Prostate gland (tissue), 2 donors: ENCODE data around the gene PSPH. TPM values are rescaled to one million over a fixed set of nuclear protein-coding genes. Genes with fewer than 3 reads are reported as not detected.
"Not testable (repeated sequence)": the region's sequence is repeated elsewhere in the genome, so short reads cannot be mapped to it uniquely, and the experiment has no call there.

Source experiments
- DNase-seq: peaks from one replicate; pipeline ENCODE4 v3.0.0-alpha.2; 2019; ENCODE audit warnings: low spot score
- H3K27ac ChIP-seq, 2 donors: fragments of 200-600 bp; sonication (generic); 2 replicates each; pipeline ENCODE4 v1.5.1; 2017 to 2019
- H3K27me3 ChIP-seq: fragments of 200-600 bp; sonication (generic); replicated peaks from 2 replicates; pipeline ENCODE4 v1.5.1; 2019; ENCODE audit not compliant: insufficient read depth
- H3K36me3 ChIP-seq, 2 donors: fragments of 200-600 bp; sonication (generic); 1 replicate in 1 of 2; 2 replicates in 1 of 2; pipeline versions ENCODE4 v1.5.1 to v1.8.1; 2017 to 2019
- H3K4me1 ChIP-seq: fragments of 200-600 bp; sonication (generic); replicated peaks from 2 replicates; pipeline ENCODE4 v1.5.1; 2019
- H3K4me3 ChIP-seq, 2 donors: fragments of 200-600 bp; sonication (generic); 2 replicates each; pipeline ENCODE4 v1.5.1; 2017 to 2019
- H3K9me3 ChIP-seq: fragments of 200-600 bp; sonication (generic); 2 replicates; pipeline ENCODE4 v1.5.1; 2017
- POLR2A ChIP-seq: fragments of 450-650 bp; IDR thresholded peaks from one replicate; pipeline ENCODE4 v1.6.1; 2016; ENCODE audit warnings: antibody characterized with exemption, mild to moderate bottlenecking
- POLR2AphosphoS5 ChIP-seq: sonication (generic); formaldehyde crosslinking; IDR thresholded peaks from one replicate; pipeline ENCODE4 v1.6.1; 2017; ENCODE audit warnings: antibody characterized with exemption
- WGBS: methylation state at CpG from one replicate; pipeline ENCODE4 v1.1.5; 2018; 5-methylcytosine and 5-hydroxymethylcytosine counted together
- intact Hi-C: fragments of 100-400 bp; cut with DNase I; formaldehyde crosslinking; loops from one replicate; pipeline ENCODE4 v1.14.2; 2022
- total RNA-seq, 2 donors: library from RNA; depleted of rRNA; stranded (reverse); fragments of >200 nt; gene quantifications; one replicate each; pipeline ENCODE4 v1.1.0, GENCODE V29; 2016
- TF ChIP-seq, protein P1 (sequence below), 4 experiments: fragments of 200-600 bp in 2 of 4; fragments of 450-650 bp in 2 of 4; sonication (generic) in 2 of 4; IDR thresholded peaks; 1 replicate in 3 of 4; 2 replicates in 1 of 4; pipeline ENCODE4 v1.5.1; 2016 to 2019; ENCODE audit warnings: antibody characterized with exemption in 4 of 4, mild to moderate bottlenecking in 2 of 4, moderate library complexity in 2 of 4

Gene PSPH
- total RNA-seq, result 10 to 100 TPM; 25.8 to 47.1 TPM

DNA sequence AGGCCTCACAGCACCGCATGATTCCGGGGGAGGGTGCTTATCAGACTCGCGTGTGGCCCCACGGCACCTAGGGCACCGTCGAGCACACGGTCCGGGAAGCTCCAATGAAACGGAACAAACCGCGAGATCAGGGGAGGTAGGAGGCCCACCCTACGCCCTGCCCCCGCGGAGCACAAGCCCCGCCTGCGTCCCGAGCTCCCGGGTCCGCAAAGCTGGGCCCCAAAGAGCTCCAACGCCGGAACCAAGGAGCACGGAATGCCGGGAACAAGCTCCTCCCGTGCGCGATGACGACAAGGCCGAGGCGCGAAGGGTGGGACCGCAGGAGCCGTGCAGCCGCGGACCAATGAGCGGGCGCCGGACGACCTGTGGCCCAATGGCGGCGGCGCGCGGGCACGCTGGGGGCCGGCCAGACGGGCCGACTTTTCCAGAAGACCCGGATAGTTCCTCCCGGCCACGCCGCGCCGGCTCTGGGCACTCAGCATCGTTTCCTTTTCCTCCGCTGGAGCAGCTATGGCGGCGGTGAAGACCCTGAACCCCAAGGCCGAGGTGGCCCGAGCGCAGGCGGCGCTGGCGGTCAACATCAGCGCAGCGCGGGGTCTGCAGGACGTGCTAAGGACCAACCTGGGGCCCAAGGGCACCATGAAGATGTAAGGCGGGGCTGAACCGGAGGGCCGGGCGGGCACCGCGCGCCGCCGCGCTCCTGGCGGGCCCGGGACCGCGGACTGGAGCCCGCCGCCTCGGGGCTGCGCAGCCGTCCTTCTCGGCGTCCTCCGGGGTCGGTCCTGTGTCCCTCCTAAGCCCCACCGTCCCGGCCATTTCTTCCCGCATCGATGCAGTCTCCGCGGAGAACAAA lies at the start of gene PSPH, which contains the start of gene CCT6A:
TSS of gene PSPH (minus strand) at position 106 of the 853 bp plus-strand sequence. CDS start 30,232 bp downstream, outside the sequence.
TSS of gene CCT6A (plus strand) at position 427 of the 853 bp plus-strand sequence. CDS start at position 511, 84 bp downstream.
- Histone ChIP-seq H3K4me1 (no peaks in the 10 kb centered on the region), H3K4me3 (peak within 1 kb of the TSS; percentile 66 to 83), H3K9me3 (no peaks in the 10 kb centered on the region), H3K27ac (peak within 1 kb of the TSS; percentile 89), H3K27me3 (no peaks in the 10 kb centered on the region), H3K36me3 (peaks cover 8 to 11% of the 10 kb centered on the region in 2 donors)
- peak; percentile 99 for DNase-seq
- TF ChIP-seq POLR2AphosphoS5, result peak; percentile 96
- TF ChIP-seq POLR2A, result peak; percentile 83
- TF ChIP-seq, protein P1, sequence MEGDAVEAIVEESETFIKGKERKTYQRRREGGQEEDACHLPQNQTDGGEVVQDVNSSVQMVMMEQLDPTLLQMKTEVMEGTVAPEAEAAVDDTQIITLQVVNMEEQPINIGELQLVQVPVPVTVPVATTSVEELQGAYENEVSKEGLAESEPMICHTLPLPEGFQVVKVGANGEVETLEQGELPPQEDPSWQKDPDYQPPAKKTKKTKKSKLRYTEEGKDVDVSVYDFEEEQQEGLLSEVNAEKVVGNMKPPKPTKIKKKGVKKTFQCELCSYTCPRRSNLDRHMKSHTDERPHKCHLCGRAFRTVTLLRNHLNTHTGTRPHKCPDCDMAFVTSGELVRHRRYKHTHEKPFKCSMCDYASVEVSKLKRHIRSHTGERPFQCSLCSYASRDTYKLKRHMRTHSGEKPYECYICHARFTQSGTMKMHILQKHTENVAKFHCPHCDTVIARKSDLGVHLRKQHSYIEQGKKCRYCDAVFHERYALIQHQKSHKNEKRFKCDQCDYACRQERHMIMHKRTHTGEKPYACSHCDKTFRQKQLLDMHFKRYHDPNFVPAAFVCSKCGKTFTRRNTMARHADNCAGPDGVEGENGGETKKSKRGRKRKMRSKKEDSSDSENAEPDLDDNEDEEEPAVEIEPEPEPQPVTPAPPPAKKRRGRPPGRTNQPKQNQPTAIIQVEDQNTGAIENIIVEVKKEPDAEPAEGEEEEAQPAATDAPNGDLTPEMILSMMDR (IDR thresholded peaks at IDR 0.05), result peak in 1 of 4 experiments; percentile 20
- intact Hi-C loops, result loop anchor here (10.0 kb wide), 1 partner anchor 87 kb away; the partner anchor contains the start of gene NIPSNAP2
- WGBS, result 0% methylated on average over 83 of the region's 97 CpGs

DNA sequence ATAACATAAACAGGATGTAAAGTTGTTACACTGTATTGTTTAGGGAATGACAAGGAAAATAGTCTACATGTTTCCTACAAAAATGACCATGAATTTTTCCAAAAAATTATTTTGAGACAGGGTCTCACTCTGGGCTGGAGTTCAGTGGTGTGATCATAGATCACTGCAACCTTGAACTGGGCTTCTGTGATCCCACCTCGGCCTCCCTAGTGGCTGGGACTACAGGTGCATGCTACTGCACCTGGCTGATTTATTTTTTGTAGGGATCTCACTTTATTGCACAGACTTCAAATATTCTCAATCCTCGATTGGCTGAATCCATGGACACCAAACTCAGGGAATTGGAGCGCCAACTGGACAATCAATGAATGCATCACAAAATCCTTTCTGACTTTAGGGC lies 48.4 kb upstream of the PSPH start:
- no peaks in the 10 kb centered on the region for H3K9me3 ChIP-seq
- no peaks in the 10 kb centered on the region for H3K27me3 ChIP-seq
- H3K36me3 ChIP-seq, result peaks cover 0 to 13% of the 10 kb centered on the region in 2 donors
- no peak overlapping the region for H3K4me3 ChIP-seq
- WGBS, result 88% methylated on average over 3 of the region's 3 CpGs
- no peak for TF ChIP-seq POLR2A
- no peak for TF ChIP-seq POLR2AphosphoS5
- TF ChIP-seq, protein P1 (IDR thresholded peaks at IDR 0.05), result no peak
- H3K4me1 ChIP-seq, result no peaks in the 10 kb centered on the region
- no peak overlapping the region for H3K27ac ChIP-seq
- DNase-seq, result no peak
- intact Hi-C loops, result no loop called here

DNA sequence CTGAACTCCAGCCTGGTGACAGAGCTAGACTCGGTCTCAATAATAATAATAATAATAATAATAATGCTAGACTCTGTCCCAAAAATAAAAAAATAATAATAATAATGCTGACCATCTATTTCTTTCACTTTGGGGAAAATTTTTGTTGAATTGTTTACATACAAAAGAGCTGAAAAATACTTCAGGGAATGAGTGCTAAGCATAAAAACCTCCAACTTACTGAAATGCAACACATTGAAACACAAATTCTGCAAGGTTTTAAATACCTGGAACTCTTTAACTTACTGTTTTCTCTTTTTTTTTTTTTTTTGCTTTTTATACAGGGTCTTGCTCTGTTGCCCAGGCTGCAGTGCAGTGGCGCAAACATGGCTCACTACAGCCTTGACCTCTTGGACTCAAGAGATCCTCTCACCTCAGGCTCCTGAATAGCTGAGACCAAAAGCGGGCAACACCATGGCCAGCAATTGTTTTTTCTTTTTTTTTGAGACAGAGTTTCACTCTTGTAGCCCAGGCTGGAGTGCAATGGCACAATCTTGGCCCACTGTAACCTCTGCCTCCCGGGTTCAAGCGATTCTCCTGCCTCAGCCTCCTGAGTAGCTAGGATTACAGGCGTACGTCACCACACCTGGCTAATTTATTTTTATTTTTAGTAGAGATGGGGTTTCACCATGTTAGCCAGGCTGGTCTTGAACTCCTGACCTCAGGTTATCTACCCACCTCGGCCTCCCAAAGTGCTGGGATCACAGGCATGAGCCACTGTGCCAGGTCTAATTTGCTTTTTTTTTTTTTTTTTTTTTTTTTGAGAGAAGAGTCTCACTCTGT lies 47.2 kb upstream of the PSPH start:
- H3K9me3 ChIP-seq, H3K4me3 ChIP-seq, H3K27me3 ChIP-seq, intact Hi-C loops, H3K4me1 ChIP-seq, DNase-seq, H3K27ac ChIP-seq: not testable (repeated sequence)
- 93% methylated on average over 8 of the region's 8 CpGs for WGBS
- peaks cover 0 to 13% of the 10 kb centered on the region in 2 donors for H3K36me3 ChIP-seq

DNA sequence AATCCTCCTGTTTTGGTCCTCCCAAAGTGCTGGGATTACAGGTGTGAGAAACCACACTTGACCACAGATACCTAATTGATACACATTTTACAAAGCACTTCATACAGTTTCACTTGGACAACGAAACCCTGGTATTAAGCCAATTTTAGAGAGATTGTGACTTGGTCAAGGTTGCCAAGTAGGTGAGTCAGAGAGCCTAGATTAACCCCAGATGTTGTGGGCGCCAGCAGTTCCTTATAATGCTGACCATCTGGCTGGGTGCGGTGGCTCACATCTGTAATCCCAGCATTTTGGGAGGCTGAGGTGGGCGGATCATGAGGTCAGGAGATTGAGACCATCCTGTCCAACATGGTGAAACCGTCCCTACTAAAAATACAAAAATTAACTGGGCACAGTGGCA lies 46.5 kb upstream of the PSPH start:
- Histone ChIP-seq H3K9me3 (no peaks in the 10 kb centered on the region), H3K27ac (no peak overlapping the region), H3K4me3 (no peak overlapping the region), H3K4me1 (peaks cover under 1% of the 10 kb centered on the region), H3K36me3 (peaks cover 0 to 13% of the 10 kb centered on the region in 2 donors), H3K27me3 (no peaks in the 10 kb centered on the region)
- 53% methylated on average over 5 of the region's 5 CpGs for WGBS
- intact Hi-C loops, result no loop called here
- TF ChIP-seq POLR2AphosphoS5 (no peak), POLR2A (no peak)
- TF ChIP-seq, protein P1 (IDR thresholded peaks at IDR 0.05), result no peak
- no peak for DNase-seq
